ENCODE data around the gene GLMN.

GLMN gene

GRCh38 chr1:92228401-92228800 is 70.4 kb downstream of the GLMN start:
- no peak for DNase-seq (ENCODE audit: low read depth)
- no peak overlapping the region for H3K4me3 ChIP-seq (ENCODE audit: low read depth, low read length)
- no peak for TF ChIP-seq CTCF (IDR thresholded peaks at IDR 0.05; ENCODE audit: control insufficient read depth, extremely low read depth, insufficient read depth)

GRCh38 chr1:92219028-92219427 is 79.8 kb downstream of the GLMN start:
- no peak for TF ChIP-seq CTCF (IDR thresholded peaks at IDR 0.05; ENCODE audit: control insufficient read depth, extremely low read depth, insufficient read depth)
- no peak for DNase-seq (ENCODE audit: low read depth)
- H3K4me3 ChIP-seq (ENCODE audit: low read depth, low read length) = no peak overlapping the region

GRCh38 chr1:92218559-92218958 is 80.2 kb downstream of the GLMN start:
- DNase-seq (ENCODE audit: low read depth) = no peak
- TF ChIP-seq CTCF (IDR thresholded peaks at IDR 0.05; ENCODE audit: control insufficient read depth, extremely low read depth, insufficient read depth) = no peak
- no peak overlapping the region for H3K4me3 ChIP-seq (ENCODE audit: low read depth, low read length)

- no peak within 1 kb of the TSS for H3K4me3 ChIP-seq (ENCODE audit: low read depth, low read length)
- TF ChIP-seq CTCF (IDR thresholded peaks at IDR 0.05; ENCODE audit: control insufficient read depth, extremely low read depth, insufficient read depth) = no peak
- DNase-seq (ENCODE audit: low read depth) = no peak
Observed at GRCh38 chr1:92217721-92218120, 81.1 kb downstream of the GLMN start, which contains the start of gene C1orf146. C1orf146 (plus strand) TSS chr1:92217915; CDS start chr1:92231421, 13,506 bp downstream.

- no peak for TF ChIP-seq CTCF (IDR thresholded peaks at IDR 0.05; ENCODE audit: control insufficient read depth, extremely low read depth, insufficient read depth)
- no peak for DNase-seq (ENCODE audit: low read depth)
- H3K4me3 ChIP-seq (ENCODE audit: low read depth, low read length) = no peak overlapping the region
Observed at GRCh38 chr1:92211166-92211565, 87.6 kb downstream of the GLMN start.

GRCh38 chr1:92210701-92211100 is 88.1 kb downstream of the GLMN start:
- no peak for DNase-seq (ENCODE audit: low read depth)
- no peak for TF ChIP-seq CTCF (IDR thresholded peaks at IDR 0.05; ENCODE audit: control insufficient read depth, extremely low read depth, insufficient read depth)
- no peak overlapping the region for H3K4me3 ChIP-seq (ENCODE audit: low read depth, low read length)

- no peak for TF ChIP-seq CTCF (IDR thresholded peaks at IDR 0.05; ENCODE audit: control insufficient read depth, extremely low read depth, insufficient read depth)
- H3K4me3 ChIP-seq (ENCODE audit: low read depth, low read length) = no peak overlapping the region
- no peak for DNase-seq (ENCODE audit: low read depth)
Observed at GRCh38 chr1:92203105-92203504, 95.7 kb downstream of the GLMN start.

Data from LNCaP clone FGC (cell line).